NCI-H146 treated with DMSO at 0.1 percent for 48 hours (cell line): ENCODE data around the gene OTUD6A.
"Not testable (repeated sequence)": the region's sequence is repeated elsewhere in the genome, so short reads cannot be mapped to it uniquely, and the experiment has no call there.

ENCODE experiments used
- DNase-seq: peaks from one replicate; lab custom pipeline; 2025; ENCODE audit not compliant: unreplicated experiment; lab: John Stamatoyannopoulos, UW

Gene OTUD6A

GRCh38 chrX:70046978-70047377 is 15.3 kb upstream of the OTUD6A start:
- no peak for DNase-seq

- DNase-seq = no peak
Measured at GRCh38 chrX:70049406-70049805, 12.9 kb upstream of the OTUD6A start.

GRCh38 chrX:70049925-70050324 is 12.3 kb upstream of the OTUD6A start, which contains the start of gene AWAT2:
Gene AWAT2, minus strand, starts transcription at chrX:70049938. Its CDS starts 6 bp downstream, at chrX:70049932.
- DNase-seq = no peak

- DNase-seq = no peak
Measured at GRCh38 chrX:70052895-70053615, 9.2 kb upstream of the OTUD6A start.

GRCh38 chrX:70054391-70054790 is 7.9 kb upstream of the OTUD6A start:
- no peak for DNase-seq

GRCh38 chrX:70062961-70063550 is 799 bp downstream of the OTUD6A start:
- no peak for DNase-seq

- no peak for DNase-seq
Measured at GRCh38 chrX:70066646-70067045, 4.4 kb downstream of the OTUD6A start.

- no peak for DNase-seq
Measured at GRCh38 chrX:70079297-70079696, 17.0 kb downstream of the OTUD6A start.

- DNase-seq = no peak
Measured at GRCh38 chrX:70079870-70080269, 17.6 kb downstream of the OTUD6A start.

- no peak for DNase-seq
Measured at GRCh38 chrX:70082723-70083122, 20.5 kb downstream of the OTUD6A start.

GRCh38 chrX:70084592-70085240 is 22.5 kb downstream of the OTUD6A start:
- DNase-seq = no peak

- no peak for DNase-seq
Measured at GRCh38 chrX:70087857-70088630, 25.8 kb downstream of the OTUD6A start.

GRCh38 chrX:70088751-70089150 is 26.5 kb downstream of the OTUD6A start:
- DNase-seq = no peak

GRCh38 chrX:70089604-70090297 is 27.5 kb downstream of the OTUD6A start:
- DNase-seq = no peak

- DNase-seq = no peak
Measured at GRCh38 chrX:70092247-70092646, 30.0 kb downstream of the OTUD6A start.

GRCh38 chrX:70096052-70096451 is 33.8 kb downstream of the OTUD6A start:
- DNase-seq = no peak

GRCh38 chrX:70105229-70105628 is 43.0 kb downstream of the OTUD6A start:
- no peak for DNase-seq

- not testable (repeated sequence) for DNase-seq
Measured at GRCh38 chrX:70111436-70112026, 49.3 kb downstream of the OTUD6A start.
